HT-29 (cell line): ENCODE measurements around the gene SPHK2. TPM values are rescaled to one million over a fixed set of nuclear protein-coding genes. Genes with fewer than 3 reads are reported as not detected.
"Not testable (repeated sequence)": the region's sequence is repeated elsewhere in the genome, so short reads cannot be mapped to it uniquely, and the experiment has no call there.

Source experiments
- DNase-seq: peaks from one replicate; pipeline ENCODE4 v3.0.0-alpha.2; 2015; ENCODE audit warnings: low spot score
- total RNA-seq: library from RNA; depleted of rRNA; stranded (reverse); fragments of >200 nt; shearing (Covaris generic); gene quantifications from 2 replicates; pipeline ENCODE4 v1.2.3, GENCODE V29; 2014

Gene SPHK2
- total RNA-seq, 1 experiment from 2014 or later: 115 TPM

GRCh38 chr19:48636859-48637448, 17.6 kb downstream of the SPHK2 start, which contains the start of gene DBP:
Gene DBP (minus strand): TSS chr19:48637379. CDS start chr19:48636994, 385 bp downstream.
- peak; percentile 77 for DNase-seq

DNA sequence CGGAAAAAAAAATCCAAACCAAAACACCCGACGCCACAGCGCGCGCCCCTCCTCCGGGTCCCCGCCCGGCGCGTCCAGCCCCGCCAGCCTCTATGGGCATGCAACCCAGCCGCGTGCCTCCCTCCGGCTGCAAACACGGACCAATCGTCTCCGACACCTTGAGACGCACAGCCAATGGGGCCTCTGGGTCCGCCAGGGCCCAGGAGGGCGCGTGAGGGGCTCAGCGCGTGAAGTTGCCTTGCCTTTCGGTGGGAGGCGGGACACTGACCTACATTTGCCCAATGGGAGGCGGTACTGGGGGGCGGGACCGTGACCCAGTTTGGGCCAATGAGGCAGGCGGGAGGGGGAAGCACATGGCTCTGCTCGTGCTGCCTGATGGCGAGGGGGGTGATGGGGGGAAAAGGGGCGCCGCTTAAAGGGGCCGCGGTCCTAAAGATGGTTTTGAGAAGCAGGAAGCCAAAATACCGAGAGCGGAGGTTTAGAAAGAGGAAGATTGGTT, 18.2 kb downstream of the SPHK2 start:
- DNase-seq: peak; percentile 99

DNA sequence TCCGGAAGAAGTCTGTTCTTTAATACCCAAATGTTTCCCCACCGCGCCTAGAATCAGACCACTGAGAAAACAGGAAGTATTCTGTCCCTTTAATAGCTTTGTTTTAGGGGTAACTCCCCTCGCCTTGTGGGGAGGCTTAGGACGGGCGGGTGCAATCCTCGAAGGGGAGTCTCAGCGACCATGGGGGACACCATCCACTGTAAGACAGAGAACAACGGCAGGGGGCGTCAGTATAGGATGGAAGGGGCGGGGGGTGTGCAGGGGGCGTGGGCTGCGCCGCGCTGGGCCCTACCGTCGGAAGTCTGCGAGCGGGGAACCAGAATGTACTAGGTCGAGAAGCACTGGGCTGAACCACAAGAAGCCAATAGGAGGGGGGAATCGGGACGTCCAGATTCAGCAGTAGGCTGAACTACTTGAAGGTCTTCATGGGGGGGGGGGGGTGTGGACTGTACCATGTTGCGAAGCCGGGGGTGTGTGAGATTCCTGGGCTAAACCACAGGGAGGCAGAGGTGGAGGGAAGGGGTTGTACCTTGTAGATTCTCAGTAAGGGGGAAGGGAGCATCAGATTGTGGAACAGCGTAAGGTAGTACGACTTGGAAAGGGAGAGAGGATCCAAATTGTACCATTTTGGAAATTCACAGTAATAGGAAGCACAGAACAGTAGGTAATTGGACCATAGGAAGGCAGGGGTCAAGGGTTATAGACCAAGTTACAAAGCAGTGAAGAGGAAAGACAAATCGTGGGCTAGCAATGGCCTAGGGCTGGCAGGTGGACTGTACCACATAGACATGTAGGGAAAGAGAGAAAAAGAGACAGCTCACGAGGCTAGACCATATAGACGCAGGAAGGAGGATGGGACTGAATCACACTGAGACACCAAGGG, 18.9 kb downstream of the SPHK2 start:
- DNase-seq: peak; percentile 95

- DNase-seq: no peak
Observed at GRCh38 chr19:48638831-48639381, 19.6 kb downstream of the SPHK2 start.

GRCh38 chr19:48639483-48640375, 20.4 kb downstream of the SPHK2 start:
- DNase-seq: peak; percentile 45

- no peak for DNase-seq
Observed at GRCh38 chr19:48641850-48642249, 22.5 kb downstream of the SPHK2 start.

- DNase-seq: no peak
Observed at GRCh38 chr19:48642862-48643261, 23.6 kb downstream of the SPHK2 start.

DNA sequence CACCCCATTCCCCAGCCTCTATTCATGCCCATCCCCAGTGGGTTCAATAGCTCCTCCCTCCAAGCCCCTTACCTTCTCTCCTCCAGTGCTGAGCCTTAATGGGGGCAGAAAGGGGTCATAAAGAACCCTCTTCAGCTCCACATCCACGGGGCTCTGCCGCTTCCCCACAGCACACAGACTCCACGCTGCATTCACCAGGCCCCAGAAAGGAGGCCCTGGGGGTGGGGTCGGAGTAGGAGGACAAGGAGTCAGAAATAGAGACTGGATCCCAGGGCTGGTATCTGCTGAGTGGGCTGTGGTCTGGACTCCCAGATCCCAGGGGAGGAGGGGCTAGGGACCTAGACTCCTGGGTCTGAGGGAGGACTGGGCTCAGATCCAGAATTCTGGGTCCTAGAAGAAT, 25.0 kb downstream of the SPHK2 start:
- DNase-seq: no peak

- peak; percentile 90 for DNase-seq
Observed at GRCh38 chr19:48644839-48645619, 25.7 kb downstream of the SPHK2 start.

DNA sequence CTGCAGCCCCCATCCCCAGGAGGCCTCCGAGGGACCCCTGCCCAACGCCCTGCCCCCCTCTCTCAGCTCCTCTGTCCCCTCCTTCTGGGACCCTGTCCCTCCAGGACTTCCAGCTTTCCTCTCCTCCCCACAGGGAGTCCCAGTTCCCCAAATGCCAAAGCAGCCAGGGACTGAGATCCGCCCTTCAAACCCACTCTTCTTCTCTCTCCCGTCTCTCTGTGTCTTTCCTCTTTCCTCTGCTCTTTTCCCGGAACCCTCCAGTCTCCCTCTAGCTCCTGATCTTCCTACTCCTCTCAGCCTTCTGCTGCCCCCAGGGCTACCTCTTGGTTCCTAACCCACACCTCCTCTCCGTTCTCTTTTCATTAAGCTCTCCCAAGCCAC, 26.3 kb downstream of the SPHK2 start:
- DNase-seq: peak; percentile 40

DNA sequence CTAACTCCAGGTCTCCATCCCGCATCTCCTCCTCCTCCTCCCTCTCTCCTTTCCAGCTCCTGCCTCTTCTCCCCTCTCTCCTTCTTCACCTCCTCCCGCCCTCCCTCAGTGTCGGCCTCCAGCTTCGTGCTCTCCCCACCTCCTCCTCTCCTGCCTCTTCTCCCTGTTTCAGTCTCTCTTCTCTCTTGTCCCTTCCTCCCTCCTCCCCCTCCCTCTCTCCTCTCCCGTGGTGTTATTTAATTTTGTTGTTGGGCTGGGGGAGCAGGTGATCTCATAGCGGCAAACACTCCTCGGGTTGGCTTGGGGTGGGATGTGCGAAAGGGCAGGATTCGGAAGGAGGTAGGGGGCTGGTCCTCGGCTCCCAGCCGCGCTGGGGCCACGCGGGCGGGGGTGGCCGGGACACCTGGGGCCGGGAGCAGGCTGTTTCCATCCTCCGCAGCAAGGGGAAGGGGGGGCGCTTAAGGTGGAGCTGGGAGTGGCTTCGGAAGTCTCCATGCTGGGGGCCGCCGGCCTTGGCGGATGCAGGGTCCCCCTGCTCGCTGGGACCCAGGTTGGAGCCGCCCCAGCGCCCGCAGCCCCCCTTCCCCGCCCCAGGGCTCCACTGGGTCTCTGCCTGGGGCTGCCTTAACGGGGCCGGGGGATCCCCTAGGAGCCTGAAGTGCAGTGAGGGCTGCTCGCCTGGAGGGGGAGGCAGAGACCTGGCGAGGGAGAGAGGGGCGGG, 26.9 kb downstream of the SPHK2 start, which contains the start of gene CA11:
TSS of gene CA11 (minus strand) at position 187 of the 721 bp plus-strand sequence. CDS start 555 bp downstream, outside the sequence.
- DNase-seq: peak; percentile 92

- DNase-seq: no peak
Observed at GRCh38 chr19:48646722-48647216, 27.5 kb downstream of the SPHK2 start.

GRCh38 chr19:48648134-48648533, 28.8 kb downstream of the SPHK2 start:
- DNase-seq: no peak

DNA sequence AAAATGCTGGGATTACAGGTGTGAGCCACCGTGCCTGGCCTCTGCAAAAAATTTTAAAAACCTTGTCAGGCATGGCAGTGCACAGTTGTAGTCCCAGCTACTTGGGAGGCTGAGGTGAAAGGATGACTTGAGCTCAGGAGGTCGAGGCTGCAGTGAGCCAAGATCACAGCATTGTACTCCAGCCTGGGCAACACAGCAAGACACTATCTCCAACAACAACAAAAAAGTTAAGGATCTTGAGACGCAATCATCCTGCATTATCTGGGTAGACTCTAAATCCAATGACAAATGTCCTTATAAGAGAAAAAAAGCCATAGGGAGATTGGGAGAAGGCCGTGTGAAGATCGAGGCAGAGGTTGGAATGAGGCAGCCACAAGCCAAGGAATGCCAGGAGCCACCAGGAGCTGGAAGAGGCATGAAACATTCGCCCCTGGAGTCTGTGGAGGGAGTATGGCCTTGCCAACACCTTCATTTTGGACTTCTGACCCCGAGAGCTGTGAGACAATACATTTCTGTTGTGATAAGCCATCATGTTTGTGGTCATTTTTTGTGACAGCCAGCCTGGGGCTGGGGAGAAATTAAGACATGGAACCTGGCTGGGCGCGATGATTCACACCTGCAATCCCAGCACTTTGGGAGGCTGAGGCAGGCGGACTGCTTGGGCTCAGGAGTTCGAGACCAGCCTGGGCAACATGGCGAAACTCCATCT, 31.8 kb downstream of the SPHK2 start:
- no peak for DNase-seq

DNA sequence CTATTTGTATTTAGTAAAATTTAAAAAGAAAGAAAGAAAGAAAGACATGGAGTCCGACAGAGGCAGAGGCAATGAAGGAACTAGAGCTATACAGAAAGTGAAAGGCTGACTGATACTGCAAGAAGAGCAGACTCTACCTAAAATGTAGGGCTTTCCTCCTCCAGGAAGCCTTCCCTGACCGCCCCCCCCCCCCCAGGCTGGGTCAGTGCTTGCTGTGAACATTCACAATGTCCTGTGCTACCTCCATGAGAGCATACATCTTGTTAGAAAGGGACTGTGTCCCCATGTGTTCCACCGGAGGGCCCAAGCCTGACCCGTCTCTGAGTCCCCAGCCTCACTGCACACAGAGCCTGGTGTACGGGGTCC, 32.4 kb downstream of the SPHK2 start:
- DNase-seq: no peak

DNA sequence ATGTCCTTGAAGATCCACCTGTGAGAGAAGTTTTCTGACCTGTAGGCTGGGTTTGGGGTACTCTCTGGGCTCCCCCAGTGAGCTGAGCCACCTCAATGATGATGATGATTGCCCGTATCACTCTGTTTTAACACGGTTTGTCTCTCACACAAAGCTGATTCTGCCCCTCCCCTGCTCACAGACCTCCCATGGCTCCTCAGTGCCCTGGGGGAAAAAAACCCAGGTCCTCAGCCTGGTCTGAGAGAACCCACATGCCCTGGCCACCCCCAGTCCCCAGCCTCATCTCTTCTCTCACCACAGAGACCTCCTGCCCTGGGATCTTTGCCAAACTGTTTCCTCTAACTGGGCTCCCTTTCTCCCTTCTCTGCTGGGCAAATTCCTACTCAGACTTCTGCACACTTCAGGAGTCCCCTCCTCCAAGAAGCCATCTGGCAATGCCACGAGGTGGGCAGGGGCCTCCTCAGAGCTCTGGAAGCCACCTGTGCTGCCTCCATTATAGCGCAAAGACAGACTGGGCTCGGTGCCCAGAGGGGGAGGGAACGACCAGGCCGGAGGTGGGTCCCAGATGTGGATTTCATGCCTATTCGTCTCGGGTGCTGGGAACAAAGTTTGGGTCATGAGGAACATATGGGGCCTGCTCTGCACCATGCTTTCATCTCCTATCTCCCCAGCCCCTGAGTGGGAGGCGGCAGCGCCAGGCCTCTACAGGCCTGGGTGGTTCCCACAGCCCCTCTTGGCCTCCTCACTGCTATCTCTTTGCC, 35.2 kb downstream of the SPHK2 start:
- no peak for DNase-seq

- no peak for DNase-seq
Observed at GRCh38 chr19:48656840-48657474, 37.7 kb downstream of the SPHK2 start.

GRCh38 chr19:48657828-48658227, 38.5 kb downstream of the SPHK2 start:
- not testable (repeated sequence) for DNase-seq
